ENCODE measurements around the gene DSEL. TPM values are rescaled to one million over a fixed set of nuclear protein-coding genes. Genes with fewer than 3 reads are reported as not detected.

The DSEL gene
- 5.9 and 6.8 TPM in 2 replicates for total RNA-seq (2014; rRNA removed; shearing (Covaris generic))

DNA sequence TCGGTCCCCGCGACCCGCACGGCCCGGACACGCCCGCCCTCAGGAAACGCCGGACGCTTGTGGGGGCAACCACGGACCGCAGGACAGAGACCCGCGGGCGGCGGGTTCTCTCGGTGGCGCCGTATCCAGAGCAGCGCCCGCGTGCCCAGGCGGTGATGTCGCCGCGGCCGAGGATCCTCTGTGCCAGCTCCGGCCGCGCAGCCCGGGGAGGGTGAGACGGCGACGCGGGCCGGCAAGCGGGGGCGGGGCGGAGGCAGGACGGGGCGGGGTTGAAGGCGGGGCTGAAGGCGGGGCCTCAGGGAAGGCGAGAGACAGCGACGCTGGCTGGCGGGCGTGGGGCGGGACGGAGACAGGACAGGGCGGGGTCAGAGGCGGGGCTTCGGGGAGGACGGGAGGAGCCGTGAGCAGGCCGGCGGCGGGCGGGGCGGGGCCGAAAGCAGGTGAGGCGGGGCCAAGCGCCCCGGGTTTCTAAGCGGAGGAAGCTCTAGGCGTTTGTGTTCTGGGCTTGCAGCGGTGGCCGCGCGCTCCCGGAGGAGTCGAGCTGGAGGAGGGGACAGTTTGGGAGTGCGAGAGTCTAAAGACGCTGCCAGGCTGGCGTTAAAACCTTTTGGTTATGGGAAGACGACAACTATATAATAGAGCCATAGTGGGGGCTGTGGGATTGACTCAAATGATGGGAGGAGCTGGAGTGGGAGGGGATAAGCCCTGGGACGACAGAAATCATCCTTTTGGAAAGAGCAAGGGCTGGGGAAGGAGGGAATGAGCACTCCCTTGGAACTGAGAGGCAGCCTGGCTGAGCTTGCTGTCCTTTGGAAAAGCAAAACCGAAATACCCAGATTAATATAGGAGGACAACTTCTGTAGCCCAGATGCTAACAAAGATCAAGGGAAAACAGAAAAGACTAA, at the start of gene DSEL:
DSEL (minus strand) TSS at position 182 of the 905 bp plus-strand sequence. CDS start 2,112 bp downstream, outside the sequence.
- peak; percentile 70 for DNase-seq (ENCODE audit: low spot score)

DNA sequence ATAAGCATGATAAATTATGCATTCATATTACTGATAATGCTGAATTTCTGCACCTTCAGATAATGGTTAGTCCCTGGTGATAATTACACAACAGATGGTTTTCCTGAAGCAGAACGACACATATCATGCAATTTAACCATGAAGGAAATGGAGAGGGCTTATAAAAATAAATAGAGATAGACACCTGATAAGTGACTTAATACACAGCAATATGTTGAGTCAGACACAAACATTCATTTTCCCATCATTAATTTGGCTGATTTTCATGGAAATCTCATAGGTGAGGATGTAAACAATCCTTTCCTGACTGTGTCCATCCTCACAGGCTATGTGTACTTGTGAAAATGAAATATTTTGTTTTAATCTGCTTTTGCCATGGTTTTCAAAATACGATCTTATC, 36.9 kb upstream of the DSEL start:
- no peak for DNase-seq (ENCODE audit: low spot score)

DNA sequence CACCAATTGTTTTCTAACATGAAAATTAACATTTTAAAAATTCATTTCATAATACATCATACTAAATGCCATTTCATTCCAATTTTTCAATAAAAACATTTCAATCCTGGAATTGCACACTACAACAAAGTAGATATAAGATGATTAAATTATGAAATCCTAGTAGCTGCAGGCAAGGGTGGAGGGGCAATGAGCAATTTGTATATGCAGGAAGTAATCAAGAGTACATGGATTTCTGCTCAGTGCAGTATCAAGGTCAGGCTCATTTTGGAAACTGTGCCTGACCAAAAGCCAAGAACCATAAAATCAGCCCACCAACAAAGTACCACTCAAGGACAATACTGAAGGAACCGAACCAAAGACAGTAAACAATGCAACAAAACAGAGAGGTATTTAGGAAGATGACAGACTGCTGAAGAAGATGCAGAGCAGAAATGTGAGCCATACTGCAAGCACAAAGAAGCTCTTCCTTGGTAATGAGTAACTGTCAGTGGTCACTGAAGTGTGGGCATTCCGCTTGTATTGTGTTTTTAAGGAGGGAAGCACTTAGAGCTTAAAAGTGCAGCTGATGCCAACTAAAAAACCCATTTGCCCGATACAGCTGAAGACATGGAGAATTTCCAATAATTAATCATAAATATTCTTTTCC, 34.5 kb upstream of the DSEL start:
- DNase-seq (ENCODE audit: low spot score) = no peak

DNA sequence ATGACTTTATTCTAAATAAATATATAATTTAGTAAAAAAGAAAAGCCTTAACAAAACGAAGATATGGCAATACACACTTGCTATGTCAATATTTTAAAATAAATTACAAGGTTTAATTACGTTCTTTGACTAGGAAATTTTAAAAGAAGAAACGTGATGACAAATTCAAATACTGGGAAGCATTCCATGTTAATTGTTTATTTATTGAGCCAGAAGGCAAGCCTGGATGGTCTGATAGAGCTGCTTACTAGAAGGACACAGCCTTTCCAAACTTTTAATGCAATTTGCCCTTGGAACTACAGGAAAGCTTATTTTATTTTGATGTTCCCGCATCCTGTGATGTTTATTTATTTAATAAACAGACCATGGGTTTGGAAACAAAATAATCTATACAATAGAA, 33.4 kb upstream of the DSEL start:
- no peak for DNase-seq (ENCODE audit: low spot score)

DNA sequence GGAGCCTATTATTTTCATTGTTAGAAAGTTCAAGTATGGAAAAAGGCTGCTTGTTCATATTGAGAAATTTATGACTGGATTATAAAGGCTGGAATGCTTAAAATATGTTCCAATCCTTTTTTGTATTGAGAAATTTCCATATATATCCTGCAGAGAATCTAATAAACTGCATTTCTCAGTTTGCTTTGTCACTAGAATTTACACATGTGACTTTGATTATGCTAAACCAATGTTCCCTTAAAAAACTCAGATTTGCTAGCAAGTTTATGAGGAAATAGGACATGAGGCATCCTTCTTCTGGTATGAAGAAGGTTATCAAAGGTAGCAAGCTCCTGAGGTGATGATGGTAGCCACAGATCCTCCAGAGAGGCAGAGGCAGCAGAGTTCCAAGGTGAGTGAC, 29.2 kb upstream of the DSEL start:
- no peak for DNase-seq (ENCODE audit: low spot score)

DNA sequence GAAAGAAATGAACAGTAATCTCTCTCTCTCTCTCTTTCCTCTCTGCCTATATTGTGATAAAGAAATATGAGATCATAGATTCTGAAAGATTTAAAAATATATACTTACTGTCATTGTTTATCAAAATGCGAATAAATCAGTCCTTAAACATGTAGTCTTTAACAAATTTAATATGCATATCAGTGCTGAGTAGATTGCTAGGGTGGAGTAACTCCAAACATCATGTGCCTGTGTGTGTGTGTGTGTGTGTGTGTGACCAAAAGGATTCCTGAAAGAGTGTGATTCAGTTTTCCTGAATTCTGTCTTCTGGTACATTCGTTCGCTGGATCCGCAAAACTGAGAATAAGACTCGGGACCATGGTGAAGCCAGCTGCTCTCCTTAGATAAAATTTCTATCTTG, 24.0 kb upstream of the DSEL start:
- no peak for DNase-seq (ENCODE audit: low spot score)

DNA sequence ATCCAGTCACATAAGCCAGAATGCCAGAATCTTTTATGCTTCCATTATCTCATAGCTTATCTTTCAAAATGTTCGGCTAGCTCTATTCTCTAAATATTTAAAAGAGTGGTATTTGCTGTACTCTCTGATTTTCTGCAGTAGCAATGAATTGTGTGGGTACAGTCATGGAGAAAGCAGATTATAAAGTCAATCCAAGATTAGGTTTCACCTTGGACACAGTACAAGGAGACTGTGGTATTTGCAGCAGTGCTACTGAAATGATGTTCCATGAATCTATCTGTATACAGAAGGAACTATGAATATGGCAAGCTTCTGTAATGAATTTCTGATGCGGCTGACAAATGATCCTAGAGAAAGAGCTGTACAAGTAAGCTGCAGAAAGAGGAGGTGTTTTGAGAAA, 15.4 kb upstream of the DSEL start:
- DNase-seq (ENCODE audit: low spot score) = no peak

DNA sequence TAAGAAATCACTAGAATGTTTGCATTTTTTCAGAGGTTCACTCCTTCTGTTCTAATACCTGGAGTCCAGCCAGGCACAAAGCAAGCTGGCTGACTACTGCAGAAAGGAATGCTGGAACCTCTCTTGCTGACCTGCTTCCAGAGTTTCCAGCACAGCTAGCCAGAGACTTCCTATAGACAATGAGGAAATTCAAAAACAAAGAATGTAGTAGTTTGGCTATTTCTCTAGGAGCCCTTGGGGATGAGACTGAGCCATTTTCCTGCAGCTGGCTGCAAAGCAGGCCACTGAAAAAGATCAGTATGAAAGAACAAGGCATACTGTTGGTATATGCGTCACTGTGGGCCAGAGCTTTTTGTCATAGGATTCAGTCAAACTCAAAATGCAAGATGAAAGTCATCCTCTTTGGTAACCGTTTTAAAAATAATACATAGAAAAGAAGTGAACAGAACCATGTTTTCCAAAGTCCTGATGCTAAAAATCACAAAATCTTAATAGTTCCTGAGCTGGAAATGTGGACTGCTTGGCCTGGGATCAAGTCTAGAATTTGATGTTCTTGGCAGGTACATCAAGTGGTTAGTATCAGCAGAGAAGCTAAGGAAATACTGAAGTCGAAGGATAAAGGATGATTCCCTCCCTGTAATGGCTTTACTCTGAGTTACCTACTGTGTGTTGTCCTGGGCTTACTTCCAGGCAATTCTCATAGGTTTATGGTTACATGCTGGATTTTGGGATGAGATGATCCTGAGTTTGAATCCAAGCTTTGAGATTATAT, 9.0 kb upstream of the DSEL start:
- DNase-seq (ENCODE audit: low spot score) = peak; percentile 81

DNA sequence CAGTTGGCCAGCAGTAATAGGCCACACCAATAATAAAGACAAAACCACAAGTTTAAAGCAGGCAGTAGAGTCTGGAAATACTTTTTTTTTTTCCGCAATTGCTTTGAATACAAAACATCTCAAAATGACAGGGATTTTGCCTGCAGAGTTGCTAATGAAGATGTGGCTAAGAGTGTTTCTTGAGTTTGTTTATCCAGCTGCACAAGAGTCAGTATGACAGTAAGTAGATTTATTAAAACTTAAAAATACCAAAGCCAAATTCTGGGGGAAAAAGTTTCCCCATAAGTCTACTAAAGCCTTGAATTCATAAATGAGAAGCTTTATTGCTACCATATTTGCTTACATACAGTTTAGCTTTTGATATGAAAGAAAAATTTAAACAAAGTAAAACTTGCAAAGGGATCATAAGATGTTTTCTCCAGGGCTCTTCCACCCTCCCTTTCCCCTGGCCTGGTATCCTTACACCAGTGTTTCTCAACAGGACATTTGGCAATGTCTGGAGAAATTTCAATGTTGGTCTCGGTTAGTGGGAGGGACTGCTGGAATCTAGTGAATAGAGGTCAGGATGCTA, 3.9 kb upstream of the DSEL start:
- no peak for DNase-seq (ENCODE audit: low spot score)

DNA sequence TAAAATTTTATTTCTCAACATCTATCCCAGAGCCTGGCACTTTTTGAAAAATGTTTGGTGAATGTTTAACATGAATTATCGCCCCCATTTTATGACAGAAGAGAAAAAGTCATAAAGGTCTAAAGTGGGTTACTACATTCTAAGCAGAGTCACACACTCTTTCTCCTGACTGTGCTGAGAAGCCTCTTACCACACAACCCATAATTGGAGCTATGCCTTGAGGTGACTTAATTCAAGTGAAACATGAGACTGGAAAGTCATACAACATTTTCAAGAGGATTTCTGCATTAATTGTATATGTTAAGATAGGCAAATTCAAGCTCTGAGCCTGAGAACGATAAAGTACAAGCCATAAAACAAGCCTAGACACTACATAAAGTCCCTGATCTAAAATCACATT, 3.1 kb upstream of the DSEL start:
- DNase-seq (ENCODE audit: low spot score) = no peak

DNA sequence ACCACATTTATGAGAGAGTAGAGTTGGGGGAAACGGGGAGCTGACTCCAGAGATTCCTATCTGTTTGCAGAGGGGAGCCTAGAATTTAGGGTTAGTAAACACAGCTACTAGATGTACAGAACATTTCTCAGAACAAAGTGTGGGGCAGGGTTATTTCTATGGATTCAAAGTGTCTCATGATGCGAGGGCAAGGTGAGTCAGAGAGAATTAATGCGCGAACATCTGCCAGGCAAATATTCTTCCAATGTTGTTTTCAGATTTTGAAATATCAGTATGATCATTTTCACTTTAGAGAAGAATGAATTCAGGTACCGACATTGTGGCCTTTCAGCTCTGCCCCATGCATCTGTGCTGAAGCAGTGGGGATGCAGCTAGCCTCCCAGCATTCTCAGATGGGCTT, 2.0 kb upstream of the DSEL start:
- no peak for DNase-seq (ENCODE audit: low spot score)

DNA sequence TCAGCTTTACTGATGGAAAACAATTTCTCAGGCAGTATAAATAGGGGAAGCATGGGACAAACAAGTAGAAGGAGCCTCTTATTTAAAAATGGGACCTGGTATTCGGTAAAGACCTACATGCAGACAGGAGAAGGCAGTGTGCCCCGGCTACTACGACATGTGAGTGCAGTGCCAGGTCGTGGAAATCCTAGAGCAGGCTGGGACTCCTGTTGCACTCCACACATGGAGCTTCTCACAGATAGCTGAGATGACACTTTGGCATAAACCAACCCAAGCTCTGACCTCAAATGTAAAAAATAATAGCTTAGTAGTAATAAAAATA, 885 bp upstream of the DSEL start:
- DNase-seq (ENCODE audit: low spot score) = no peak

DNA sequence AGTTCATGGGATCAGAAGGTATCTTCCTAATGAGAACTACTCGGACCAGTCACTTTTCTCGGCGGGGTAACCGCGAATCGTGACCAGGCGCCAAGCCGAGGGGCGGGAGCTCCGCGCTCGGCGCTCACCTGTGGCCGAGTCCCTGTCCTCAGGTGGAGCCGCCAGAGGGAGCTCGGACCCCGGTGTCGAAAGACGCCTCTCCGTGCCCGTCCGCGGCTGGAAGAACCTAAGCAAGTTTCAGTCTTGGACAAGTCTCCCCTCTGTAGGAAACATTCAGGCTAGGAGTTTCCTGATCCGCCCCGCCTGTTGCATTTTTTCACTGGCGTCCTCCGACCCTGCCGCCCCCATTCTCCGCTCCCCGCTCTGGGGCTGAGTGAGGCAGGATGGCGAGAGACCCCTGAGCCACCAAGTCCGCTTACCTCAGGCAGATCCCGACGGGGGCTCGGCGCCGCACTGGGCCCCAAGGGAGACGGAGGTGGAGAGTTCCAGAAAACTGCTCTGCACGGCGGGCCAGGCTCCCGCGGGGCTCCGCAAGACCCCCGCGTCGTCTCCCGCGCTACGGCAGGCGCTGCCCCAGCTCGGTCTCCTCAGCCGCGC, 480 bp downstream of the DSEL start:
- peak; percentile 59 for DNase-seq (ENCODE audit: low spot score)

DNA sequence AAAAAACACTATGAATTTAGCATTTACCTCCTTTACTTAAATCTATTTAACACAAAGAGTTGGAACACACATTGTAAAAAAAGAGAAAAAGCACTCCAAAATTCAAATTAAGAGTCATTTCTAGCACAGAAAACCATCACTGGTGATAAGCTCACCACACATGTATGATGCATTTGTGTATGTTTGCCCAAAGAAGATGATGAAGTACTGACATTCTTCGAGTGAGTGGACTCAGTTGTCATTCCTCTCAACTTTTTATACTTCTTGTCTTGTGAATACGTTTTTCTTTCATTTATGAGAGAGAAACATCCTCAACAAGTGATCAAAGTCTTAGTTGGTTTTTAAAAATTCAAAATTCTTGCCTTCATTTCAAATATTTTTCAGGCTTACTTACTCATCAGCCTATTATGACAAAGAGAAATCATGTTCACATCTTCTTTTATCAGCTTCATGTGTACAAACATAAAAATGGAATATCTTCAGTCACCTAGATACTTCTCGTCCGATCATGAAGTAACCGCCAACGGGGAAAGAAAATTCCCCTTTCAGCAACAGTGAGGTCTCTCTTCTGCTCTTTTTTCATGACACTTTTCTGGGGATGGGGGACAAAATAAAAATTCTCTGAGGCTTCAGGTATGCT, 1.5 kb downstream of the DSEL start:
- DNase-seq (ENCODE audit: low spot score) = no peak

DNA sequence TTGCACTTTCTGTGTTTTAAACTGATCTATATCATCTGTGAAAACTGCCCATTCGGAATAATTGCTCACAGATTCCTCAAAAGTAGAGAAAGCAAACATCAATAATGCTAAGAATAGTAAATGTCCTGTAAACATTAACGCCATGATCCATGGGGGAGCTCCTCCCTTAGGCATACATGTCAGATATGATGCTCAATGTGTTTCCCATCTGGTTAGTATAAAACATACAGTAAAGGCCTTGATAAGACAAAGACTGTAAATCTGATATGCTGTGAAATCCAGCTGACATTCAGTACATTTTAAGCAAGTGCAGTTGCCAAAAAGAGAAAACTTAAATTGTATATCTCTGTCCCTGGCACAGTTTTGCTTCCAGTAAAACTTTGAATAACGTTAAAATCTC, 2.1 kb downstream of the DSEL start:
- DNase-seq (ENCODE audit: low spot score) = no peak

DNA sequence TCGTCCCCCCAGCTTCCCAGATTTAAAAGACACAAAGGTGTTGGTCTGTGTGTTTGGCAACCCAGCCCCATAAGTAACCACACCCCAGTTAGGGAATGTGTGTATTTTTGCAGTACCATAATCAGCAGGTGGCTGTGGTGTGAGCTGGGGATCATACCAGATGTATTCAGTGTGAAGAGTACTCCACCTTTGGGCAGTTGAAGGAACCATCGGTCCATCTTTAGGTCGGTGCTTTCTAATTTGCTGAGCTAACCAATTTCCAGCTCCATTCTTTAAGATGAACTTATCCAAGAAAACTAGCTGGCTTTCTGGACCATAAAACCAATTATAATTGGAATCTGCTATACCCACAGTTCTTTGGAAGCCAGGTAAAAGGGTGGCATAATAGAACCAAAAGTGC, 3.2 kb downstream of the DSEL start:
- DNase-seq (ENCODE audit: low spot score) = no peak

DNA sequence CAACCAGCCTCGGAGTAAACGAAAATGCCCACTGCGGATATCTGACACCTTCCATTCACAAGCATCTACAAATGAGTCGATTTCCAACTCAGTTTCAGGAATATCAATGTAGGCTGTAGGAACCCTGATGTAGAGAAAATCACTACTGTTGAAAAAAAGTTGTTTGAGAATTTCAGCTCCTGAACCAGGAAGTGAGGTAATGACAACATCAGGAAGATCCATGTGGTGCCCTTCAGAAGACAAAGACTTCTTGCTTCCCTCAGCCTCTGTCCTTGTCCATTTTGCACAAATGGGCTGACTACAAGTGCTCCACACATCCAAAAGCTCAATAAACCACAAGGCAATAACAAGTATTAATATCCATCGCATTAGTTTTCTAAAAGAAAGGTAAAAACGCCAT, 4.7 kb downstream of the DSEL start:
- no peak for DNase-seq (ENCODE audit: low spot score)

DNA sequence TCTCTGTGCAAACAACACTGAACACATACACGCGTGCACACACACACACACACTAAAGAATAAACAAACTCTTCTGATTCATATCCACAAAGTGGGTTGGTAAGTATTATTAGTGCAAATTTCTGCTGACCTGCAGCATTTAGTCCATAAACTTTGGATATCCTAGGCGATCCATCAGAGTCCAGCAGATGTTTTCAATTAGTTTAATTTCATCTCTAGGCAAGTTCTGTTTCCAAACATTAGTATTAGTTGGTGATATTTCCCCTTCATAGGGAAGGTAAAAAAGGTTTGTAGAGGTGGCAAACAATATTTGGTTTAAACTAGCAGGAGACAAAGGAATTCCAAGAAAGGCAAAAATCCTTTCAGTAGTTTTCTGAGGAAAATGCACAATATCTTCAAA, 5.7 kb downstream of the DSEL start:
- DNase-seq (ENCODE audit: low spot score) = no peak

DNA sequence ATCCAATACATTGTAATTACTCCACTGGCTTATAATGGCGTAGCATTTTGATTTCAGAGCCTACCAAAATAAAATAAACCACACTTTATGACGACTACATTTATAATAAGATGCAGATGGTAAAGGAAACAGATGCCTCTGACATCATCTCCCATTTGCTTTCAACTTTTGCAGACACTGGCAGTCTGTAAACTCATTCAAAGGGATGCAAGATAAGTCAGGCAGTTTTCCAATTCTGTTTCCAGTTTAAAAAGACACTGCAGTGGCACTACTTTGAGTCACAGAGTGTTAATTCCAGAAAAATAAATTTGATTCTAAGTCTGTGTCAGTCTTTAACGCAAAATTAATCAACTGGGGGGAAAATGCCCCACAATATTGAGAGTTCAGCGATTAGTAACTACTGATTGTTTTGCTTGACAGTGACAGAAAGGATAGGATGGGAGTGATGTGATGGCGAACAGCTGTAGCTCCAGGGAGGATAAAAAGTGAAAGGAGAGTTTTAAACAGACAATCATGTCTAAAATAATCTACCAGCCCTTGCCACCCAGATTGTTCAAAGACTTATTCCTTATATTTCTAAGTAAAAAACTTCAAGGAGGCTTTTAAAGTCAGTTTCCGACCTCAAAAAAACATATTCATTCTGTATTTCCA, 6.7 kb downstream of the DSEL start:
- no peak for DNase-seq (ENCODE audit: low spot score)

DNA sequence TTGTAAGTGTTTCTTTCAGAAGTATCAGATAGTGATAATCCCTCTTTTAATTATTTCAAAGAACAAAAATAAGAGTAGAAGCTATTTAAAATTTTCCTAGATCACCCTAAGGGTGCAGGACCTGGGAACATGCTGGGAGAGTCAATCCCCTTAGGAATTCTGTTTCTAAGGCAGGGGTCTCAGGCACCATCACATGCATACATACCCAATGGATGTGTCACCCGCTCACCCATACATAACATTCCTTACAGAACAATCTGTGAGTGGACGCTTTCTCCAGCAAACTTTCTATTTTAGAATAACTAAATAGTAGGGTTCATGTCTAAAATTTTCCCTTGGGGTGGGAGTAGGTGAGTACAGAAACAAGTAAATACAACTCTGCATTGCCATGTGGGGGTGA, 8.4 kb downstream of the DSEL start:
- DNase-seq (ENCODE audit: low spot score) = no peak

DNA sequence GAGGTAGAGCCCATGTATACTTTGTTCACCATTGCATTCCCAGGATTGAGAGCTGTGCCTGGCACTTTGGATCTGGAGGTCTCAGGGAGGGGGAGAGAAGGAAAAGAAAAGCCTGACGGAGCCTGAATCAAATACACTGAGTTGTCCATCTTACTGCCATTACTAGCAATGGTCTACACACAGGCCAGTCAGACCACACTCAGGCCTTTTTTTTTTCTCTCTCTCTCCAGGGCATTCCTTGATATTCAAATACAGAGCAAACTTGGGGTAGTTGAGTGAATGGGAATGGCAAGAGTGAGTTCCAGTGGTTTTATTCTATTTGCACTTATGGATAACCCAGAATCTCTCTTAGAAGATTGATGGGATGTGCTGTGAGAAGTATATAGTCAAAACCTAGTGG, 11.8 kb downstream of the DSEL start:
- no peak for DNase-seq (ENCODE audit: low spot score)

Data from A172 (cell line).